Fibroblast of lung (primary cell): ENCODE data around the gene CHST8. TPM values are rescaled to one million over a fixed set of nuclear protein-coding genes. Genes with fewer than 3 reads are reported as not detected.

Source experiments
- DNase-seq, 2 donors: peaks; one replicate each; pipeline versions ENCODE4 v3.0.0 to v3.0.0-alpha.2; 2010; ENCODE audit warnings: low read depth in 2 of 2
- H2AFZ ChIP-seq: 2 replicates; pipeline ENCODE4 v1.5.1; 2012; ENCODE audit warnings: low read length, control low read depth, inconsistent platforms
- H3K27ac ChIP-seq: 2 replicates; pipeline ENCODE4 v1.5.1; 2011; ENCODE audit warnings: low read length, control low read depth; ENCODE audit not compliant: insufficient read depth
- H3K27me3 ChIP-seq: 2 replicates; pipeline ENCODE4 v1.5.1; 2011; ENCODE audit warnings: mild to moderate bottlenecking, low read length; ENCODE audit not compliant: control insufficient read depth, insufficient read depth
- H3K36me3 ChIP-seq: 2 replicates; pipeline ENCODE4 v1.5.1; 2011; ENCODE audit warnings: low read length; ENCODE audit not compliant: control insufficient read depth, insufficient read depth
- H3K4me1 ChIP-seq: 2 replicates; pipeline ENCODE4 v1.5.1; 2011; ENCODE audit warnings: low read length; ENCODE audit not compliant: control insufficient read depth, insufficient read depth; ENCODE audit errors: extremely low read depth
- H3K4me2 ChIP-seq: 2 replicates; pipeline ENCODE4 v1.5.1; 2011; ENCODE audit warnings: low read length, control low read depth; ENCODE audit not compliant: insufficient read depth; ENCODE audit errors: extremely low read depth
- H3K4me3 ChIP-seq, 4 experiments: fragments of 200-600 bp in 1 of 4; sonication (generic) in 1 of 4; replicated peaks in 1 of 4; 2 replicates each; pipeline ENCODE4 v1.5.1; 2011 to 2016; ENCODE audit warnings: low read length in 4 of 4, low read depth in 3 of 4, mild to moderate bottlenecking in 3 of 4, control low read depth in 2 of 4, inconsistent platforms in 1 of 4, mixed read lengths in 1 of 4; ENCODE audit not compliant: insufficient read depth in 1 of 4; ENCODE audit errors: control extremely low read depth in 1 of 4
- H3K79me2 ChIP-seq: 2 replicates; pipeline ENCODE4 v1.5.1; 2012; ENCODE audit warnings: mild to moderate bottlenecking, low read length, inconsistent platforms; ENCODE audit not compliant: control insufficient read depth, insufficient read depth
- H3K9ac ChIP-seq: 2 replicates; pipeline ENCODE4 v1.5.1; 2011; ENCODE audit warnings: mild to moderate bottlenecking, low read length, control low read depth; ENCODE audit not compliant: insufficient read depth
- H3K9me3 ChIP-seq: 2 replicates; pipeline ENCODE4 v1.5.1; 2012; ENCODE audit warnings: low read depth, low read length; ENCODE audit not compliant: control insufficient read depth, insufficient read depth
- H4K20me1 ChIP-seq: 2 replicates; pipeline ENCODE4 v1.5.1; 2011; ENCODE audit warnings: low read length; ENCODE audit not compliant: control insufficient read depth, insufficient read depth; ENCODE audit errors: extremely low read depth
- EZH2 ChIP-seq: IDR thresholded peaks from 2 replicates; pipeline ENCODE4 v1.5.1; 2012; ENCODE audit warnings: low read length, control low read depth, mild to moderate bottlenecking; ENCODE audit errors: missing control alignments
- polyA plus RNA-seq, 2 donors: library from polyadenylated mRNA; depleted of rRNA in 1 of 2; stranded (reverse) in 1 of 2; unstranded in 1 of 2; fragments of >200 nt; gene quantifications; 2 replicates each; pipeline ENCODE4 v1.2.1, GENCODE V29; 2011 to 2012; ENCODE audit warnings: missing spikeins in 1 of 2
- total RNA-seq: library from RNA; depleted of rRNA; stranded (reverse); fragments of >200 nt; gene quantifications from 2 replicates; pipeline ENCODE4 v1.2.1, GENCODE V29; 2014
- TF ChIP-seq, protein P1 (sequence below), 2 donors: IDR thresholded peaks in 1 of 2; conservative IDR thresholded peaks in 1 of 2; 1 replicate in 1 of 2; 2 replicates in 1 of 2; pipeline ENCODE4 v1.5.1; 2011 to 2012; ENCODE audit warnings: low read length in 2 of 2, control low read depth in 1 of 2, inconsistent platforms in 1 of 2, low read depth in 1 of 2, mild to moderate bottlenecking in 1 of 2

CHST8 gene
- total and polyA plus RNA-seq, 2 donors (not counting 1 experiment from before 2014, with no cell fraction given), result not detected

DNA sequence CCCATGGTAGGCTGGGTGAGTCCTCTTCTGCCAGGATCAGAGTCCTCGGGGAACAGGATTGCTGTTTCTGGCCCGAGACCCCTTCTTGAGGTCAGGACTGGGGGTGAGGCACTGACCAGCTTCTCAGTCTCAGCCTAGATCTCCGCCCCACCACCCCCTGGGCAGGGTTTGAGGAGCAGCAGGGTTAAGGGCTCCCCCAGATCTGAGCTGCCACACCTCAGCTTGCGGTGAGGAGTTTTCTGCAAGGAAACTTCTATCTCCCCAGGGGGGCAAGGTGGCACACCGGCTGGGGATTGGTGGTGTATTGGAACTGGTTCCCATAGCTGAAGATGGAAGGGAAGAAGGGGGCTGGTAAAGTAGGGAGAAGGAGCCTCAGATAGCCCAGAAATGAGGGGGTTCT is 19.5 kb downstream of the CHST8 start:
- no peak for DNase-seq
- Histone ChIP-seq H3K27me3 (no peaks in the 10 kb centered on the region), H2AFZ (no peak overlapping the region), H3K79me2 (no peaks in the 10 kb centered on the region), H3K4me2 (no peak overlapping the region), H3K9me3 (no peaks in the 10 kb centered on the region), H4K20me1 (no peaks in the 10 kb centered on the region), H3K4me3 (no peak overlapping the region), H3K9ac (no peak overlapping the region), H3K36me3 (no peaks in the 10 kb centered on the region), H3K4me1 (no peaks in the 10 kb centered on the region), H3K27ac (no peak overlapping the region)
- TF ChIP-seq, protein P1, sequence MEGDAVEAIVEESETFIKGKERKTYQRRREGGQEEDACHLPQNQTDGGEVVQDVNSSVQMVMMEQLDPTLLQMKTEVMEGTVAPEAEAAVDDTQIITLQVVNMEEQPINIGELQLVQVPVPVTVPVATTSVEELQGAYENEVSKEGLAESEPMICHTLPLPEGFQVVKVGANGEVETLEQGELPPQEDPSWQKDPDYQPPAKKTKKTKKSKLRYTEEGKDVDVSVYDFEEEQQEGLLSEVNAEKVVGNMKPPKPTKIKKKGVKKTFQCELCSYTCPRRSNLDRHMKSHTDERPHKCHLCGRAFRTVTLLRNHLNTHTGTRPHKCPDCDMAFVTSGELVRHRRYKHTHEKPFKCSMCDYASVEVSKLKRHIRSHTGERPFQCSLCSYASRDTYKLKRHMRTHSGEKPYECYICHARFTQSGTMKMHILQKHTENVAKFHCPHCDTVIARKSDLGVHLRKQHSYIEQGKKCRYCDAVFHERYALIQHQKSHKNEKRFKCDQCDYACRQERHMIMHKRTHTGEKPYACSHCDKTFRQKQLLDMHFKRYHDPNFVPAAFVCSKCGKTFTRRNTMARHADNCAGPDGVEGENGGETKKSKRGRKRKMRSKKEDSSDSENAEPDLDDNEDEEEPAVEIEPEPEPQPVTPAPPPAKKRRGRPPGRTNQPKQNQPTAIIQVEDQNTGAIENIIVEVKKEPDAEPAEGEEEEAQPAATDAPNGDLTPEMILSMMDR (conservative IDR thresholded peaks at IDR 0.05 in 1 of 2, IDR thresholded peaks at IDR 0.05 in 1 of 2; ENCODE audit: low read depth in 1 of 2, low read length in 2 of 2), result no peak
- TF ChIP-seq EZH2, result no peak

DNA sequence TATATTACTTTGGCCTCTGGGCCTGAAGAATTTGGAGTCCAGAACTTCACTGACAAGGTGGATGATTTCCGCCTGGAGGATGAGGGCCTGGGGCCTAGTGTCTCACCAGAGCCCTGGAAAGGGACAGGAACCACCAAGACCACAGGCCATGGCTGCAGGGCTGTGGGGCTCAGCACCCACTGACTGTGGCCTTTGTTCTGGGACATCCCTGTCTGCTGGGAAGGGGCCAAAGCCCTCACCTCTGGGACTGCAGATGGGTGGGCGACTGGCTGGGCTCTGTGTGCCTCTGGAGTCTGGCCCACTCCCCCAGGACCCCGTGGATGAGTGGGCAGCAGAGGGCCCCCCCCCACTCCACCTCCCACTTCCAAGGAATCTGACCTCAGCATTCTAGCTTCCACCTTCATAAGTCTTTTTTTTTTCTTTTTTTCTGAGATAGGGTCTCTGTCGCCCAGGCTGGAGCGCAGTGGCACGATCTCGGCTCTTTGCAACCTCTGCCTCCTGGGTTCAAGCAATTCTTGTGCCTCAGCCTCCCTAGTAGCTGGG is 20.3 kb downstream of the CHST8 start:
- no peaks in the 10 kb centered on the region for H3K36me3 ChIP-seq
- no peaks in the 10 kb centered on the region for H3K9me3 ChIP-seq
- no peak overlapping the region for H3K27ac ChIP-seq

GRCh38 chr19:33644284-33644836 is 22.6 kb downstream of the CHST8 start:
- DNase-seq, result no peak
- H3K4me2 ChIP-seq, result no peak overlapping the region
- no peaks in the 10 kb centered on the region for H3K4me1 ChIP-seq
- H3K9ac ChIP-seq, result no peak overlapping the region
- no peak overlapping the region for H3K27ac ChIP-seq
- no peaks in the 10 kb centered on the region for H4K20me1 ChIP-seq
- H3K9me3 ChIP-seq, result no peaks in the 10 kb centered on the region
- no peak overlapping the region for H3K4me3 ChIP-seq
- H3K79me2 ChIP-seq, result no peaks in the 10 kb centered on the region
- H2AFZ ChIP-seq, result no peak overlapping the region
- no peaks in the 10 kb centered on the region for H3K27me3 ChIP-seq
- no peaks in the 10 kb centered on the region for H3K36me3 ChIP-seq
- TF ChIP-seq, protein P1 (conservative IDR thresholded peaks at IDR 0.05 in 1 of 2, IDR thresholded peaks at IDR 0.05 in 1 of 2; ENCODE audit: low read depth in 1 of 2, low read length in 2 of 2), result no peak
- no peak for TF ChIP-seq EZH2

More for the DNA sequence above, 20.3 kb downstream of the CHST8 start:
- H2AFZ ChIP-seq, result no peak overlapping the region
- H3K4me2 ChIP-seq, result no peak overlapping the region
- H3K4me1 ChIP-seq, result no peaks in the 10 kb centered on the region
- no peak overlapping the region for H3K4me3 ChIP-seq
- TF ChIP-seq, protein P1 (conservative IDR thresholded peaks at IDR 0.05 in 1 of 2, IDR thresholded peaks at IDR 0.05 in 1 of 2; ENCODE audit: low read depth in 1 of 2, low read length in 2 of 2), result no peak
- TF ChIP-seq EZH2, result no peak
- no peak for DNase-seq
- H4K20me1 ChIP-seq, result no peaks in the 10 kb centered on the region
- no peak overlapping the region for H3K9ac ChIP-seq
- no peaks in the 10 kb centered on the region for H3K79me2 ChIP-seq
- no peaks in the 10 kb centered on the region for H3K27me3 ChIP-seq
